Mesothelial cell of epicardium (in vitro differentiated cells): ENCODE results near the gene LNPEP. TPM values are rescaled to one million over a fixed set of nuclear protein-coding genes. Genes with fewer than 3 reads are reported as not detected.

Source experiments
- DNase-seq, 2 experiments: peaks; one replicate each; pipeline ENCODE4 v3.0.0; 2021; ENCODE audit warnings: low spot score in 2 of 2; ENCODE audit not compliant: unreplicated experiment in 2 of 2
- H3K27ac Mint-ChIP-seq: 2 replicates; pipeline ENCODE4 v1.8.0; 2021; ENCODE audit warnings: mixed read lengths
- H3K27me3 Mint-ChIP-seq: 2 replicates; pipeline ENCODE4 v1.8.0; 2021; ENCODE audit warnings: low read depth, mixed read lengths
- H3K36me3 Mint-ChIP-seq: 2 replicates; pipeline ENCODE4 v1.8.0; 2021; ENCODE audit warnings: mixed read lengths
- H3K4me1 Mint-ChIP-seq: 2 replicates; pipeline ENCODE4 v1.8.0; 2021; ENCODE audit warnings: mixed read lengths
- H3K4me3 Mint-ChIP-seq: 2 replicates; pipeline ENCODE4 v1.8.0; 2021; ENCODE audit warnings: mild to moderate bottlenecking, moderate library complexity, mixed read lengths
- H3K9me3 Mint-ChIP-seq: 2 replicates; pipeline ENCODE4 v1.8.0; 2021; ENCODE audit warnings: mixed read lengths
- CTCF ChIP-seq: fragments of 200-600 bp; sonication (generic); IDR thresholded peaks from one replicate; pipeline ENCODE4 v1.5.0; 2021; ENCODE audit warnings: antibody characterized with exemption; ENCODE audit not compliant: unreplicated experiment
- total RNA-seq: library from RNA; stranded (reverse); gene quantifications from 3 replicates; pipeline ENCODE4 v1.2.1, GENCODE V29; 2021

Gene LNPEP
- total RNA-seq, 1 donor from 2014 or later, result 37.3 TPM

GRCh38 chr5:96994493-96994892, 58.6 kb downstream of the LNPEP start:
- TF ChIP-seq CTCF, result no peak
- H3K27ac Mint-ChIP-seq, result no peak overlapping the region
- peaks cover 9% of the 10 kb centered on the region for H3K9me3 Mint-ChIP-seq
- H3K36me3 Mint-ChIP-seq, result peaks cover 32% of the 10 kb centered on the region
- H3K27me3 Mint-ChIP-seq, result no peaks in the 10 kb centered on the region
- H3K4me1 Mint-ChIP-seq, result peaks cover 6% of the 10 kb centered on the region
- no peak overlapping the region for H3K4me3 Mint-ChIP-seq
- DNase-seq, result no peak

- H3K4me3 Mint-ChIP-seq, result no peak overlapping the region
- DNase-seq, result no peak
- TF ChIP-seq CTCF, result no peak
- peaks cover 27% of the 10 kb centered on the region for H3K36me3 Mint-ChIP-seq
- peaks cover 9% of the 10 kb centered on the region for H3K9me3 Mint-ChIP-seq
- no peak overlapping the region for H3K27ac Mint-ChIP-seq
- H3K27me3 Mint-ChIP-seq, result no peaks in the 10 kb centered on the region
- peaks cover 6% of the 10 kb centered on the region for H3K4me1 Mint-ChIP-seq
Measured at GRCh38 chr5:96995419-96995818, 59.5 kb downstream of the LNPEP start.

GRCh38 chr5:96997265-96997859, 61.5 kb downstream of the LNPEP start:
- Mint-ChIP-seq H3K27me3 (no peaks in the 10 kb centered on the region), H3K4me3 (no peak overlapping the region), H3K9me3 (no peaks in the 10 kb centered on the region), H3K36me3 (peaks cover 14% of the 10 kb centered on the region), H3K4me1 (peaks cover 6% of the 10 kb centered on the region), H3K27ac (no peak overlapping the region)
- no peak for DNase-seq
- TF ChIP-seq CTCF, result peak; percentile 56

- Mint-ChIP-seq H3K4me3 (no peak overlapping the region), H3K4me1 (peaks cover 6% of the 10 kb centered on the region), H3K27ac (no peak overlapping the region), H3K36me3 (peaks cover 10% of the 10 kb centered on the region), H3K27me3 (no peaks in the 10 kb centered on the region), H3K9me3 (no peaks in the 10 kb centered on the region)
- DNase-seq, result no peak
- no peak for TF ChIP-seq CTCF
Measured at GRCh38 chr5:96999856-97000255, 64.0 kb downstream of the LNPEP start.

GRCh38 chr5:97000391-97000790, 64.5 kb downstream of the LNPEP start:
- H3K27ac Mint-ChIP-seq, result no peak overlapping the region
- H3K4me1 Mint-ChIP-seq, result peaks cover 6% of the 10 kb centered on the region
- no peaks in the 10 kb centered on the region for H3K9me3 Mint-ChIP-seq
- no peak for DNase-seq
- H3K27me3 Mint-ChIP-seq, result no peaks in the 10 kb centered on the region
- peaks cover 6% of the 10 kb centered on the region for H3K36me3 Mint-ChIP-seq
- H3K4me3 Mint-ChIP-seq, result no peak overlapping the region
- TF ChIP-seq CTCF, result no peak

- peaks cover 6% of the 10 kb centered on the region for H3K4me1 Mint-ChIP-seq
- H3K36me3 Mint-ChIP-seq, result peaks cover 9% of the 10 kb centered on the region
- no peak overlapping the region for H3K27ac Mint-ChIP-seq
- TF ChIP-seq CTCF, result no peak
- no peaks in the 10 kb centered on the region for H3K27me3 Mint-ChIP-seq
- no peak for DNase-seq
- H3K9me3 Mint-ChIP-seq, result no peaks in the 10 kb centered on the region
- H3K4me3 Mint-ChIP-seq, result no peak overlapping the region
Measured at GRCh38 chr5:97002983-97003382, 67.1 kb downstream of the LNPEP start.
